Cortex of kidney (tissue), 1 donor: ENCODE measurements around the gene ADGRA1.
"Not testable (repeated sequence)": the region's sequence is repeated elsewhere in the genome, so short reads cannot be mapped to it uniquely, and the experiment has no call there.

Experiments
- DNase-seq: peaks from one replicate; lab custom pipeline; 2025; lab: John Stamatoyannopoulos, UW

Gene ADGRA1

DNA sequence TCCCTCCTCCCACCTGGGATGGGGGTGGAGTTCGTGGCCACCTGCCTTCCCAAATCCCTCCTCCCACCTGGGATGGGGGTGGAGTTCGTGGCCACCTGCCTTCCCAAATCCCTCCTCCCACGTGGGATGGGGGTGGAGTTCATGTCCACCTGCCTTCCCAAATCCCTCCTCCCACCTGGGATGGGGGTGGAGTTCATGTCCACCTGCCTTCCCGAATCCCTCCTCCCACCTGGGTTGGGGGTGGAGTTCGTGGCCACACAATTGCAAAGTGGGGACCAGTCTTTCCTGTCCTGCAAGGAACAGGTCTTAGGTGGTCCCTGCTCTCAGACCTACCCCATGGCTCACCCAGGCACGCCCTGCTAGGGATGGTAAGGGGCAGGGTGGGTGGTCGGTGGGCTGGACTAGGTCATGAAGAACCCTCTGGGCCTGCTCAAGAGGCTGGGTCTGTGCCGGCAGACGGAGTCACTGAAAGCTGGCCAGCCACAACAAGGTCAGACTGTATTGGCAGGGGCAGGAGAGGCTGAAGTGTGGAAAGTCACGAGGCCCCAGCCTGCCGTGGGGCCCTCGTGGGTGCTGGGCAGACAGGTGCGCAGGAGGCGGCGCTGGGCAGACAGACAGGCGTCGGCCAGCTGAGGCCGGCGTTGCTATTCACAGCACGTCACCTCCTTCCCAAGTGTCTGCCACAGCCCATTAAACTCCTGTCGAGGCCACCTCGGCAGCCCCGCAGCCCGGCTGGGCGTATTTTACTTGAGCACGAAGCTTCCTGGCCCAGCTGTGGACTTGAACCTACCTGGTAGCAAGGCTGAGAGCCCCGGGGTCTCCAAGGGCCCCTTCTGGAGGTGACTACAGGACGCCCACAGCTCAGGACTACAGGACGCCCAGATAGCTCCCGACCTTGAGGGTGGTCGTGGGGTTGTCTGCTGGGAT, 76.4 kb downstream of the ADGRA1 start:
- no peak for DNase-seq

DNA sequence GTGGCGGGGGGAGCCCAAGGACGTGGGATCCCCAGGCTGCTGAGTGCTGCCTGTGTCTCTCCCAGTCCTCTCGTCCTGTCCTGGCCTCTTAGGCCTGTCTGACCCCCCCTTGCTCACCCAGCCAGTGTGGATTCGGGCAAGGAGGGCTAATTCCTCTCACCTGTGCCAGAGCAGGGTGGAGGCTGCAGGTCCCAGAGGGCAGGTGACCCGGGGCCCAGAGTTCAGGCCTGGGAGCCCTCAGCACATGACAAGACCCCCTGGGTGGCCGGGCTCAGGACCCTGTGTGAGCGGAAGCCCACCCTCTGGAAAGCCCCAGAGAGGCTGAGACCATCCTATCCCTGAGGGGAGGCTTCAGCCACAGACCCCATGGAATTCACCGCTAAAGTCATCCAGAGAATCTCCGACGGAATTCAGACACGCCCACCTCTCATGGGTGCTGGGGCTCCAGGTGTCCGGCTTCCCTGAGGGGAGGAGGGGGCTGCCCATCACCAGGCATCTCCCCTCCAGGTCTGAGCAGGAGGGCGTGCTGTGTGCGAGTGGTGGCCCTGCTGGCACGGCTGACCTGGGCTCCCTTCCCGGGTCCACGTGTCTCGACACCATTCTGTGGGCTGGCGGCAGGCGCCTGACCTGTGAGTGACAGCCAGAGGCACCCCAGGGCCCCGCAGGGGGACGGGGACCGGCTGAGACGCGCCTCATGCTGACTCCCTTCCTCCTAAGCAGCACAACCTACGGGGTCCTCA, 77.3 kb downstream of the ADGRA1 start:
- DNase-seq = no peak

DNA sequence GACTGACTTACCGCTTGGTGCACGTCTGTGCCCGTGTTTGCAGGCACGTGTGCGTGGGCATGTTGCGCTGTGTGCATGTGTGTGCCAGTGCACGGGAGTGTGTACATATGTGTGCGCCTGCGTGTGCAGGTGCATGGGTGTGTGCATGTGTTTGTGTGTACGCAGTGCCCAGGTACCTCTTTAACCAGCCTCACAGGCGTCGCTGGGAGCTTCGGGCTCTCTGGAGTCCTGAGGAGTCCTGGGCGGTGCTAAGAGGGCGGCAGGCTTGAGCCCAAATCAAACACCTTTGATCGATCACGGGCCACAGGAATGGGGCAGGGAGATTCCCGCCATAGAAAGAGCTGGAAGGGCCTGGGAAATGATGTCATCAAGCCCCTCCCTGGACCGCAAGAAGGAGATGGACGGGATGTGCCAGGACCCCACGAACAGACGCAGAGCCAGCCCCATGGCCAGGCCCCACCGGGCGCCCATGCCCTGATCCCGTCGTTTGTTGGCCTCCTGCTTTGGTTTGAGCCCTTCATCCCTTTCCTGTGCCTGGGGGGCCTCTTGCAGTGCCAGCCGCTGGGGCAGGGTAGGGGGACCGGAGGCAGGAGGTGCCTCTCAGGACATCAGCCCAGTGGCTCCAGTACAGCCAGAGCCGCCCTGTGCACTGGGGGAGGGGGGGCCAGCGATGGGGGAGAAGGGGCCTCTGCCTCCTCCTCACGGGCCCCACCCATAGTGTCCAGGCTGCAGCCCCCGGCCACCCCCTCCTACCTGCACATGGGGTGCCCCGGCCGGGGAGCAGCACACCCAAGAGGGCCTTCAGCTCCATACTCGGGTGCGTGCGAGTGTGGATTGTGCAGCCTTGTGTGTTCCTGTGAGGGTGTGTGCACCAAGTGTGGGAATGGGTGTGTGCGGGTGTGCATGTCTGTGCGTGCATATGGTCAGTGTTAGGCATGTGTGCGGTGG, 78.1 kb downstream of the ADGRA1 start:
- DNase-seq = no peak

DNA sequence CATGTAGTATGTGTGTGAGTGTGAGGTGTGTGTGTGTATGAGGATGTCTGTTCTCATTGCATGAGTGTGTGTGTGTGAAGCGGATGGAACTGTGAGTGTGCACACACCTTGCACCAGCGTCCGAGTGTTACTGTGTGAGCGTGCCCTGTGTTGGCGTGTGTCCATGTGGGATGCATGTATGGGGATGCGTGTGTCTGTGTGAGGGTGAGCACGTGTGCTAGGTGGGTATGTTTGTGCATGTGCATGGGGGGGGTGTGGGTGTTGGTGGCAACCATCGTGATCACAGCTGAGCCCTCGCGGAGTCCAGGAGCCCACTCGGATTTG, 78.7 kb downstream of the ADGRA1 start:
- no peak for DNase-seq

DNA sequence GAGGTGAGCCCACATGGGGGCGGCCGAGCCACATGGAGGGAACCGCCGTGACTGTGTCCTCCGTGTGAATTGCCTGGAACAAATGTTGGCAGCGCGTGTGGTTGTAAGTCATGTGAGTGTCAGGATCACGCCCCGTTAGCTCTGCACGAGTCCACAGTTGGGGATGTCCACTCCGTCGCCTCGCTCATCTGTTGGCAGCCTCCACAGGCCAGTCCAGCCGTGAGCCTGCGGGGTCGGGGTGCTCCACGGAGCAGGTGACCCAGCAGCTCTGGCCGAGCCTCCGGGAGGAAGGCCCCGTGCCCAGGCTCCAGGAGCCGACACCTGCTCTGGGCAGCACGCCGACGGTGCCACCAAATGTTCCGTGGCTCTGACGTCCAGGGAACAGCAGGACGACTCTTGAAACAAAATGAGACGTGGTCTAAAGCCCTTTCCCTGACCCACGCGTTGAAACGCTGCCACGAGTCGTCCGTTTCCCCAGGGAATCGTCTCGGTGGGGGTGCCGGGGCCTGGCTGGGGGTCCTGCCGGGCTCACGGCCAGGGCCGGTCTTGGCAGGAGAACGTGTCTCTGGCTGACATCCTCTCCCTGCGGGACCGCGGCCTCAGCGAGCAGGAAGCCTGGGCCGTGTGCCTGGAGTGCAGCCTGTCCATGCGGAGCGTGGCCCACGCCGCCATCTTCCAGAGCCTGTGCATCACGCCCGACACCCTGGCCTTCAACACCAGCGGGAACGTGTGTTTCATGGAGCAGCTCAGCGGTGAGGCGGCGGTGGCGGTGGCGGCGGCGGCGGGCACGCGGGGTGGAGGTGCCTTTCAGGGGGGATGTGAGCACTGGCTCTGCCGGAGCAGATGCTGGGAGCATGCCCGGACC, 79.3 kb downstream of the ADGRA1 start:
- no peak for DNase-seq

DNA sequence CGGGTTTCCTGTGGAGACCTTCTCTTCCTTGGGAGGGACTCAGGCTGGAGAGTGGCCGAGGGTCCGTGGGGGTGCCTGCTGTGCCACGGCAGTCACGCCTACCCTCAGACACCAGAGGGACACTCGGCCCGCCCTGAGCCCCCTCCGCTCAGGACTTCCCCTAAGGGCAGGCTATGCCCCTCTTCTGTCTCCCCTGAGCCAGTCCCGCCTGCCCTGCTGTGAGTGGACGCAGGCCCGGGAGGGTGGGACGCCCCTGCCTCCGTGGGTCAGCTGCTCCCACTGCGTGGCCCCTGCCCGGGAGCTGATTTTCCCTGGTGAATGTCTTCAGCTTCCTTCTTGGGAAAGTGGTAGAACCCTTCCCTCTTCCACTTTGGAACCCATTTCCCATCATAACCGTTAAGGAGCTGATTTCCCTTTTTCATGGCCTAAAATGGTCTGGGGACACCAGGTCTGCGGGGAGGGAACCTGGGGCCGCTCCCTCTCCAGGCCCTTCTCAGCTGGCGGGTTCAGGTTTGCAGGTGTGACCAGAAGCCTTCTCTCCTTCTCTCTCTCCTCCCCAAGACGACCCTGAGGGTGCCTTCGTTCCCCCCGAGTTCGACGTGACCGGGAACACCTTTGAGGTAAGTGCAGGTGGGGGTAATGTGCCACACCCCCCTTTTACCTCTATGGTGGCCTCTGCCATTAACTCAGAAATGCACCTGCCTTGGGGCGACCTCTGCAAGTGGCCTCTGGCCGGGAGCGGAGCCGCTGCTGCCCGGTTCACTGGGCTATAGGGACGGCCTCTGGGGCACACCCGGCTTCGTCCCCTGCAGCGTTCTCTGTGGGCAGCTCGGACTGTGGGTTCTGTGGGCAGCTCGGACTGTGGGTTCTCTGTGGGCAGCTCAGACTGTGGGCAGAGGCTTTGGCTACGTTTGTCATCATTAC, 80.2 kb downstream of the ADGRA1 start:
- no peak for DNase-seq

DNA sequence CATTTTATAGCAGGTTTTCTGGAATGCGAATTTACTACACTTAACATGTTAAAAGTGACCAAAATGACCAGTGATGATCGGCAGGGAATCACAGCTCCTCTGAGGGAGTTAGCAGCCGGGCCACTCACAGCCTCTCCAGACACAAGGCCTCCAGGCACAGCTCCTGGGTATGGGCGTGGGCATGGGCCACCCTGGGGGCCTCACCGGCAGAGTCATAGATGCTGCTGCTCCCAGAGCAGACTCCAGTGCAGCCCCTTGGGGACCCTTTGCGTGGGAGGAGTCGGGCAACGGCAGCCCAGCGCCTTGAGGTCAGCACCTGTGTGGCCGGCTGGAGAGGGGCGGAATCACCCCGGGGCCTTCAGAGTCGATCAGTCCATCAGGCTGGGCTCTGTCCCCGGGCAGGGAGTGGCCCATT, 80.9 kb downstream of the ADGRA1 start:
- DNase-seq = no peak

DNA sequence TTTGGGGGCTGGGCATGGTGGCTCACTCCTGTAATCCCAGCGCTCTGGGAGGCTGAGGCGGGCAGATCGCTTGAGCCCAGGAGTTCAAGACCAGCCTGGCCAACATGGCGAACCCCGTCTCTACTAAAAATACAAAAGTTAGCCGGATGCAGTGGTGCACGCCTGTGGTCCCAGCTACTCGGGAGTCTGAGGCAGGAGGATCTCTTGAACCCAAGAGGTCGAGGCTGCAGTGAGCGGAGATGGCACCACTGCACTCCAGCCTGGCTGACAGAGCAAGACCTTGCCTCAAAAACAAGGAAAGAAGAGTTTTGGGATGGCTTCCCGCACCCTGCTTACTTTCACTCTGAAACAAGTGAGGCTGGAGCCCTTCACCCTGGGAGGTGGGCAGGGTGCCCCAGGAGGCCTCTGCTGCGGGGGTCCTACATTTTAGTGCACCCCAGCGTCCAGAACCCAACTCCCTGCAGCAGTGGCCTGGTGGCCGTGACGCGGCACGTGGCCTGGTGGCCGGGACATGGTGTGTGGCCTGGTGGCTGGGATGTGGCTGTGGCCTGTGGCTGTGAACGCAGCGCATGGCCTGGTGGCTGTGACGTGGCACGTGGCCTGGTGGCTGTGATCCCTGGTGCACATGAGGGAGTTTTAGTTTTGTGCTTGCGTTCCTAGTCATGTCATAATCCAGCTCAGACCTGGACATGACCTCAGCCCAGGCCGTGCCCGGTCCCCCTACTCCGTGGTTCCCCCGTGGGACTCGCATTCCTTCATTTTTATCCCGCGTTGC, 81.6 kb downstream of the ADGRA1 start:
- no peak for DNase-seq

DNA sequence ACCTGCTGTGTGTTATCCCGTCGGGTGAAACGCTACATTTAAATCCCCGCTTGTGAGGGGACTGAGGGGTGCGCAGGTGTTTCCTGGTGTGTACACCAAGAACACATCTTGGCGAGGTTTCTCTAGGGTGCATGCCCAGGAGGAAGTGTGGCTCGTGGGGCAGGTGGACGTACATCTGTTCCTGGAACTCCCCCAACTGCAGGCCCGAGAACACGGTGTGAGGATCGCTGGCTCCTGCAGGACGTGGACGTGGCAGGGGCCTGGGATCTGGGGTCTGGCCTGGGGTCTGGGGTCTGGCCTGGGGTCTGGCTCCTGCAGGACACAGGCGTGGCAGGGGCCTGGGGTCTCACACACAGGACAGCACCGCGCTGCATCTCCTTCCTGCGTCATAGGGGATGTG, 82.4 kb downstream of the ADGRA1 start:
- no peak for DNase-seq

DNA sequence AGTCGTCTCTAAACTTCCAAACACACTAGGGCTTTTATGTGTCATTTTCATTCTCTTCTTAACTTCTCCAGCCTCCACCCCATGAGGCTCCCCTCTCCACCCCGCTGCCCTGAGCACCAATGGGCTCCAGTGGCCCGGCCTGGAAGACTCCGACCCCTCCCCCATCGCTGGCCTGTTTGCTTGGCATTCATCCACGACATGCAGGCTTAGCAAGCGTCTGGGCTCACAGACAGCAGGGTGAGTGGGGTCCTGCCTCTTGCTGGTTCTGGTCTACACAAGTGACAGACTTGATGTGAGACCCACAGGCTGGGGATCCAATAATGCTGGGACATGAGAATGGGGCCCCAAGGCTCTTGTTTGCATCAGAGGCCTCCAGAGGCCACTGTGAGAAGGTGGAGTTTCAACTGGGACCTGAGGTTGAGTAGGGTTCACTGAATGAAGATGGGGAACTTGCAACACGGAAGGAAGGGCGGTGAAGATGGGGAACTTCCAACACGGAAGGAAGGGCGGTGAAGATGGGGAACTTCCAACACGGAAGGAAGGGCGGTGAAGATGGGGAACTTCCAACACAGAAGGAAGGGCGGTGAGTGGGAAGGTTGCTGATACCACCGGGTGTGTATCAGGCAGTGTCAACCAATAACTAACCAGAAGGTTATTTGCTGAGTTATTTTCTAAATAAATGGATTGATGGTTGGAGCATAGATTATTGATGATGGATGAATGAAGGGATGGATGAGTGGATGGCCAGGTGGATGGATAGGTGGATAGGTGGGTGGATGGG, 86.3 kb downstream of the ADGRA1 start:
- no peak for DNase-seq

DNA sequence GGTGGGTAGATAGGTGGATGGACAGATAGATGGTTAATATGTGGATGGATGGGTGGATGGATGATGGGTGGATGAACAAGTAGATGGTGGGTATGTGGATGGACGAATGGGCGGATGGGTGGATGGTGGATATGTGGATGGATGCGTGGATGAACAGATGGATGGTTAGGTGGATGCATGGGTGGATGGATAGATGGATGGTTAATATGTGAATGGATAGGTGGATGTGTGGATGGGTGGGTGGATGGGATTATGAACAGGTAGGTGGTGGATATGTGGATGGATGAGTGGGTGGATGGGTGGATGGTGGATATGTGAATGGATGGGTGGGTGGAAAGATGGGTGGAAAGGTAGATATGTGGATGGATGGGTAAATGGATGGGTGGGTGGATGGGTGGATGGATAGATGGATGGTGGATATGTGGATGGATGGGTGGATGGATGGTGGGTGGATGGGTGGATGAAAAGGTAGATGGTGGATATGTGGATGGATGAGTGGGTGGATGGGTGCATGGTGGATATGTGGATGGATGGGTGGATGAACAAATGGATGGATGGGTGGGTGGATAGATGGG, 87.1 kb downstream of the ADGRA1 start:
- no peak for DNase-seq

DNA sequence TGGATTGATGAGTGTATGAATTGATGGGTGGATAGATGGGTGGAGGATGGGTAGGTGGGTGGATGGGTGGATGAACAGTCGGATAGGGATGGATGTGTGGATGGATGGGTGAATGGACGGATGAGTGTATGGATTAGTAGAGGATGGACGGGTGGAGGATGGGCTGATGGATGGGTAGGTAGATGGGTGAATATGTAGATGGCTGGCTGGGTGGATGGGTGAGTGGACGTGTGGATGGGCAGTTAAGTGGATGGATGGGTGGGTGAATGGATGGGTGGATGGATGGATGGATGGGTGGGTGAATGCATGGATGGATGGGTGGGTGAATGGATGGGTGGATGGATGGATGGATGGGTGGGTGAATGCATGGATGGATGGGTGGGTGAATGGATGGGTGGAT, 87.9 kb downstream of the ADGRA1 start:
- not testable (repeated sequence) for DNase-seq

DNA sequence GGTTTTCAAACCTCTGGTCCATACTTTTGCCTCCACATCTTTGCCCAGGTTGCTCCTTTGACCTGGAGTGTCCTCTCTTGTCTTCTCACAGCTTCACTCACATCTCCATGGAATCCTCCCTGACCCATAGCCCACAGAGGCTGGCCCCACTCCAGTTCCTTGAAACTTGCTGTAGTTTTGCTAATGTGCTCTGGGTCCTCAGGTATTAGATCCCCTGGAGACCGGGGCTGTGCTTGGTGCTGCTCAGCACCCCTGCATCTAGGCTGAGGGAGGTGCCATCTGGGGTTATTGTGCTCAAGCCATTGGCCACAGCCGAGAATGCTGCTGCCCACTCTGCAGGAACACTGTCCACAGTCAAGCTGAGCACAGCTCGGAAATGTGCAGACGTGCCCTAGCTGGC, 88.8 kb downstream of the ADGRA1 start:
- no peak for DNase-seq

DNA sequence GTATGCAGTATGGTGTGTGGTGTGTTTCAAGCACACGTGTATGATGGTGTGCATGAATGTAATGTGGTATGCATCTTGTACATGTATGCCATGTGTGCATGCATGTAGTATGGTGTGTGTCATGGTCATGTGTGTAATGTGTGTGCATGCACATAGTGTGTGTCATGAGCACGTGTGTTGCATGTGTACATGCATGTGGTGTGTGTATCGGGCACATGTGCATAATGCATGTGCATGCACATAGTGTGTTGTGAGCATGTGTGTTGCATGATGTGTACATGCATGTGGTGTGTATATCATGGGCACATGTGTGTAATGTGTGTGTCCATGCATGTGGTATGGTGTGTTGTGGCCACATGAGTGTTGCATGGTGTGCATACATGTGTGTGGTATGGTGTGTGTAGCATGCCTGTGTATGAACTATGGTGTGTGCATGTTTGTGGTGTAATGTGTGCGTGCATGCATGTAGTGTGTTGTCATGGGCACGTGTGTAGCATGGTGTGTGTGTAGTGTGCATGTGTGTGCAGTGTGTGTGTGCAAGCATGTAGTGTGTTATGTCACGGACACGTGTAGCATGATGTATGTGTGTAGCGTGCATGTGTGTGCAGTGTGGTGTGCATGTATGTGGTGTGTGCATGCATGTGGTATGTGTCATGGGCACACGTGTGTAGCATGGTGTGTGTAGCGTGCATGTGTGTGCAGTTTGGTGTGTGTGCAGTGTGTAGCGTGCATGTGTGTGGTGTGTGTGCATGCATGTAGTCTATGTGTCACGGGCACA, 89.8 kb downstream of the ADGRA1 start:
- DNase-seq = no peak

DNA sequence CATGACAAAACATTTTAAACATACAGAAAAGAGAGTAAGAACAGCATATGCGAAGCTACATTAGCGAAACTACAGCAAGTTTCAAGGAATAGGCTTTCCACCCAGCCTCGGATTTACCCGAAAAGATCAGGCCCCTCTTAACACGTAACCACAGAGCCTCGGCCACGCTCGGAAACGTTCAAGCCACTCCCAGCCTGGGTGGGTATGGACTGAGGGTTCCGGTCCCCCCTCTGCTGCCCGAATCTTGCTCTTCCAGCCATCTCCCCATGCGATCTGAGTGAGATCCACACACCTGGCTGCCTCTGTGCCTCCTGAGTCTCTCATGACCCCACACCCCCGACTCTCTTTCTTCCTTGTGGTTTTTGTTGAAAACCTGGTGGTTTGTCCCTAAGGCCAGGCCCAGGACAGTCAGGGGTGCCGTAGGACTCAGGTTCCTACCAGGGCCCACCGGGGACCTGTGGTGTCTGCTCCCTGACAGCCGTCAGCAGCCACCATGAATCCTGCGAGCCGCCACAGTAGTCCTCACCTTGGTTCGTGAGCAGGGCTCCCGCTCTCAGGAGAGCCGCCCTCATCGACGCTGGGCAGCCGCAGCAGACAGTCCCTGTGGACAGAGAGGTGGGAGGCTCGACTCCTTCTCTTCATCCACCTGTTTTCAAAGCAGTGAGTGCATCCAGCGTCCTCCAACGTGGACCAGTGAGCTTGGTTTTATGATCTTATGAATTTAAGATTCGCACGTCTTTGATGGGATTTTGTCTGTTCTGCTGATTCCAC, 90.8 kb downstream of the ADGRA1 start:
- DNase-seq = no peak

DNA sequence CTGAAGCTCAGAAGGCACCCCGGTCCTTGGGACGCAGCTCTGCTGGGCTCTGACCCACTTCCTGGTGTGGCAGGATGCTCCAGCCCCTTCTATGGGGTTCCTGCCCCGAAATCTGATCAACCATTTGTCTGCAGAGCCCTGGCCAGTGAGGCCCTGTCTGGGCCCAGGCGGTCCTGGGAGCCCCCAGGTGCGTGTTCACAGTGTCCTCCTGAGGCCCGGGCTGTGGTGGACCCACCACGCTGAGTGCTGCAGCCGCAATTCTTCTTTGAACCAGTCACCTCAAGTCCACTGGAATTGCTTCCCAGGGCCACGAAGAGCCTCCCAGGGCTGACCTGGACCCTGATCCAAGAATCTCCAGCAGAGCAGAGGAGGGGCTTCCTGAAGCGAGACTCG, 91.4 kb downstream of the ADGRA1 start:
- no peak for DNase-seq

DNA sequence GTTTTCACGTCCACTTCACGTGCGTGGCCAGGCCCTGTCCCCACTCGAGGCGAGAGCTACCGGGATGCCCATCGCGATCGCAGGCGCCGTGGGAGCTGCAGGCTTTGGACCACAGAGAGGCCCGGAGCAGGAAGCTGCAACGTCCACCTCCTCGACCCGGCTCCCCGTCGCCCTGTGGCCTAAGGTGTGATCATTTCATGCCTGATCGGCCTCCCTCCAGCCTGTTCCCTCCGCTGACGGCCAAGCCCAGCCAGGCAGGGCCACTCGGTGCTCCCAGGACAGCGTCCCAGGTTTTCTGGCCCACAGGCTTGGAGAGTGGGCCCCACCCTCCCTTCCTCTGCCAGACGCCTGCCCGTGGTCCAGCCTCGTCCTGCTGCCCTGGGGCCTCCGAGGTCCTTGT, 91.9 kb downstream of the ADGRA1 start:
- no peak for DNase-seq
